ENCODE data around the gene TPTE2. TPM values are rescaled to one million over a fixed set of nuclear protein-coding genes. Genes with fewer than 3 reads are reported as not detected.
"Not testable (repeated sequence)": the region's sequence is repeated elsewhere in the genome, so short reads cannot be mapped to it uniquely, and the experiment has no call there.

Gene TPTE2
- polyA plus RNA-seq, 1 donor (not counting 4 experiments of a cell fraction or from before 2014, with no cell fraction given), result not detected

DNA sequence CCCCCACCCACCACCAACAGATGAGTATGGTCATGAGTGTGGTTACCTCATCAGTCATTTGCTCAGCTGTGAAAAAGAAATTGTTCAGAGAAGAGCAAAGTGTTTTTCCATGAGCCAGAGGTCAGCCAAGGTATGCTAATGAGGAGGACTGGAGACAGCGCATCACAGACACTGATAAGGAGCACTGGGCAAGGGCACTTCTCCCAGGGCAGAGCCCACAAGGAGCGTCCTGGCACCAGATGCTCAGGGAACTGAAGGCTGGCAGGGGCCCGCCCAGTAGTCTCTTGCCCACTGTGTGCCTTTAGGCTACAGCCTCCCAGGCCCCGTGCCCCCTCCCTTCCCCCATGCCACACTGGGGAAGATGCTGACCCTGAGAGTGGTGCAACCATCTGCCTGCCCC lies 148.8 kb downstream of the TPTE2 start:
- H3K9me3 ChIP-seq (ENCODE audit: control insufficient read depth, low read depth, low read length); FAIRE-seq; H3K4me2 ChIP-seq (ENCODE audit: control insufficient read depth, extremely low read depth, insufficient read depth, low read depth, low read length); H3K4me3 ChIP-seq (ENCODE audit: control insufficient read depth in 2 of 3, extremely low read depth in 1 of 3, insufficient read depth in 2 of 3, low read depth in 1 of 3, low read length in 3 of 3); H3K79me2 ChIP-seq (ENCODE audit: control insufficient read depth, insufficient read depth, low read length); H3K4me1 ChIP-seq (ENCODE audit: control insufficient read depth, extremely low read depth, insufficient read depth, low read length); H3K9me1 ChIP-seq (ENCODE audit: control insufficient read depth, extremely low read depth, insufficient read depth, low read length); H3K9ac ChIP-seq (ENCODE audit: control insufficient read depth, extremely low read depth, insufficient read depth, low read length); dilution Hi-C loops (cut with MboI; ENCODE audit: extremely low pct_ligation_motif_present, low sequenced_read_pairs); H3K36me3 ChIP-seq (ENCODE audit: control insufficient read depth in 2 of 2, extremely low read depth in 1 of 2, insufficient read depth in 2 of 2, low read length in 2 of 2); H3K27ac ChIP-seq (ENCODE audit: control insufficient read depth, insufficient read depth, low read length); H4K20me1 ChIP-seq (ENCODE audit: control insufficient read depth, extremely low read depth, insufficient read depth, low read length); DNase-seq (ENCODE audit: low read depth, low spot score); H2AFZ ChIP-seq (ENCODE audit: control insufficient read depth, low read length); H3K27me3 ChIP-seq (ENCODE audit: control insufficient read depth, extremely low read depth, insufficient read depth, low read length): not testable (repeated sequence)

DNA sequence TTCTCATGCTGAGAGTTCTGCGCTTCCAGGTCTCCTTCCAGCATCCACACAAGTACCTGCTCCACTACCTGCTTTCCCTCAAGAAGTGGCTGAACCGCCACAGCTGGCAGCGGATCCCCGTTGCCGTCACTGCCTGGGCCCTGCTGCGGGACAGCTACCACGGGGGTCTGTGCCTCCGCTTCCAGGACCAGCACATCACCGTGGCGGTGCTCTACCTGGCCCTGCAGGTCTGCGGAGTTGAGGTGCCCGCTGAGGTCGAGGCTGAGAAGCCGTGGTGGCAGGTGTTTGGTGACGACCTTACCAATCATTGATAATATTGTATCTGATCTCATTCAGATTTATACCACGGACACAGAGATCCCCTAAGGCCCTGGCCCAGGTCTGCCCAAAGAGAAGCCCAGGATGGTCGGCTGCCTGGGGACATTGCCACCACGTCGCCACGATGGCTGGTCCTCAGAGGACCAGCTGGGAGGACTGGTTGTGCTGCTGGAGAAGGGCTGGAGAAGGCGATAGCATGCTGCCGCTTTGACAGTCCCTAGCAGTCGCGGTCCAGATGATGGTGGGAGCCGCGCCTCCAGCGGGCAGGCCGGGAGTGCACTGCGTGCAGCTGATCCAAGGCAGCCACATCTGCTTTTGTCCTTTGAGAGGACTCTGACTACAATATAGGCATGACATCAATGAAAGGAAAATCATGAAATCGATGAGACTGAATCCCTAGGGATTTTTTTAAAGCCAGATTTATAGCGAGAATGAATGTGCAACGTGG lies 178.4 kb downstream of the TPTE2 start:
- H3K4me3 ChIP-seq (ENCODE audit: control insufficient read depth in 2 of 3, extremely low read depth in 1 of 3, insufficient read depth in 2 of 3, low read depth in 1 of 3, low read length in 3 of 3); H3K9me3 ChIP-seq (ENCODE audit: control insufficient read depth, low read depth, low read length); H3K79me2 ChIP-seq (ENCODE audit: control insufficient read depth, insufficient read depth, low read length); H3K27ac ChIP-seq (ENCODE audit: control insufficient read depth, insufficient read depth, low read length); dilution Hi-C loops (cut with MboI; ENCODE audit: extremely low pct_ligation_motif_present, low sequenced_read_pairs); FAIRE-seq; H4K20me1 ChIP-seq (ENCODE audit: control insufficient read depth, extremely low read depth, insufficient read depth, low read length); DNase-seq (ENCODE audit: low read depth, low spot score); H3K4me2 ChIP-seq (ENCODE audit: control insufficient read depth, extremely low read depth, insufficient read depth, low read depth, low read length); H2AFZ ChIP-seq (ENCODE audit: control insufficient read depth, low read length); H3K9ac ChIP-seq (ENCODE audit: control insufficient read depth, extremely low read depth, insufficient read depth, low read length); H3K36me3 ChIP-seq (ENCODE audit: control insufficient read depth in 2 of 2, extremely low read depth in 1 of 2, insufficient read depth in 2 of 2, low read length in 2 of 2); H3K27me3 ChIP-seq (ENCODE audit: control insufficient read depth, extremely low read depth, insufficient read depth, low read length); H3K4me1 ChIP-seq (ENCODE audit: control insufficient read depth, extremely low read depth, insufficient read depth, low read length); H3K9me1 ChIP-seq (ENCODE audit: control insufficient read depth, extremely low read depth, insufficient read depth, low read length): not testable (repeated sequence)

DNA sequence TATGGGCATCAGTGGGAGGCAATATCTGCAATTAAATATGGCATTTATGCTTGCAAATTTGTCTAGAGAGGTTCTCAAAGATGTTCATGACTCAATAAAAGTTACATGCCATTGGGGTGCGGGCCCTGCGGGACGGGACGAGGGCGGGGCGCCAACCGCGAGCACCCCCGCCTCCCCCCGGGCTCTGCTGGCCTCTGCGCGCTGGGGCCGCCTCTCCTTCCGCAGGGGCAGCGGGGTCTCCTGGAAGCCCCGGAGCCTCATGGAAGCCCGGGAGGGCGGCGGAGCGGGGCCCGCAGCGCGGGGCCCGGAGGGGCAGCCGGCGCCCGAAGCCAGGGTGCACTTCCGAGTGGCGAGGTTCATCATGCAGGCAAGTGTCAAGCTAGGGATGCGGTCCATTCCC lies 179.2 kb downstream of the TPTE2 start:
- Histone ChIP-seq H4K20me1 (ENCODE audit: control insufficient read depth, extremely low read depth, insufficient read depth, low read length) (no peaks in the 10 kb centered on the region), H3K79me2 (ENCODE audit: control insufficient read depth, insufficient read depth, low read length) (no peaks in the 10 kb centered on the region), H3K4me1 (ENCODE audit: control insufficient read depth, extremely low read depth, insufficient read depth, low read length) (no peaks in the 10 kb centered on the region), H3K4me3 (ENCODE audit: control insufficient read depth in 2 of 3, extremely low read depth in 1 of 3, insufficient read depth in 2 of 3, low read depth in 1 of 3, low read length in 3 of 3) (no peak overlapping the region), H3K27ac (ENCODE audit: control insufficient read depth, insufficient read depth, low read length) (no peak overlapping the region), H3K9ac (ENCODE audit: control insufficient read depth, extremely low read depth, insufficient read depth, low read length) (no peak overlapping the region), H3K27me3 (ENCODE audit: control insufficient read depth, extremely low read depth, insufficient read depth, low read length) (no peaks in the 10 kb centered on the region), H2AFZ (ENCODE audit: control insufficient read depth, low read length) (no peak overlapping the region), H3K9me3 (ENCODE audit: control insufficient read depth, low read depth, low read length) (no peaks in the 10 kb centered on the region), H3K9me1 (ENCODE audit: control insufficient read depth, extremely low read depth, insufficient read depth, low read length) (no peaks in the 10 kb centered on the region), H3K36me3 (ENCODE audit: control insufficient read depth in 2 of 2, extremely low read depth in 1 of 2, insufficient read depth in 2 of 2, low read length in 2 of 2) (no peaks in the 10 kb centered on the region), H3K4me2 (ENCODE audit: control insufficient read depth, extremely low read depth, insufficient read depth, low read depth, low read length) (no peak overlapping the region)
- no peak for TF ChIP-seq EZH2 (IDR thresholded peaks at IDR 0.05; ENCODE audit: low read length)
- TF ChIP-seq, protein P1, sequence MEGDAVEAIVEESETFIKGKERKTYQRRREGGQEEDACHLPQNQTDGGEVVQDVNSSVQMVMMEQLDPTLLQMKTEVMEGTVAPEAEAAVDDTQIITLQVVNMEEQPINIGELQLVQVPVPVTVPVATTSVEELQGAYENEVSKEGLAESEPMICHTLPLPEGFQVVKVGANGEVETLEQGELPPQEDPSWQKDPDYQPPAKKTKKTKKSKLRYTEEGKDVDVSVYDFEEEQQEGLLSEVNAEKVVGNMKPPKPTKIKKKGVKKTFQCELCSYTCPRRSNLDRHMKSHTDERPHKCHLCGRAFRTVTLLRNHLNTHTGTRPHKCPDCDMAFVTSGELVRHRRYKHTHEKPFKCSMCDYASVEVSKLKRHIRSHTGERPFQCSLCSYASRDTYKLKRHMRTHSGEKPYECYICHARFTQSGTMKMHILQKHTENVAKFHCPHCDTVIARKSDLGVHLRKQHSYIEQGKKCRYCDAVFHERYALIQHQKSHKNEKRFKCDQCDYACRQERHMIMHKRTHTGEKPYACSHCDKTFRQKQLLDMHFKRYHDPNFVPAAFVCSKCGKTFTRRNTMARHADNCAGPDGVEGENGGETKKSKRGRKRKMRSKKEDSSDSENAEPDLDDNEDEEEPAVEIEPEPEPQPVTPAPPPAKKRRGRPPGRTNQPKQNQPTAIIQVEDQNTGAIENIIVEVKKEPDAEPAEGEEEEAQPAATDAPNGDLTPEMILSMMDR (optimal IDR thresholded peaks at IDR 0.05 in 1 of 3, IDR thresholded peaks at IDR 0.05 in 1 of 3, conservative IDR thresholded peaks at IDR 0.05 in 1 of 3; ENCODE audit: extremely low read depth in 1 of 3, insufficient read depth in 2 of 3, low read length in 3 of 3), result no peak
- dilution Hi-C loops (cut with MboI; ENCODE audit: extremely low pct_ligation_motif_present, low sequenced_read_pairs), result no loop called here
- no peak for DNase-seq (ENCODE audit: low read depth, low spot score)
- no peak for FAIRE-seq

Other genes with a start within 250 kb of the TPTE2 start
- gene MPHOSPH8, start 72.1 kb upstream of the TPTE2 start, polyA plus RNA-seq, result 17.4 to 24.7 TPM (median 20.1 TPM) in 3 replicates
- gene PSPC1, start 221.4 kb upstream of the TPTE2 start, polyA plus RNA-seq, result 26.3 to 38.0 TPM (median 37.5 TPM) in 3 replicates

All from keratinocyte (primary cell).